Measurements from ENCODE around the gene CST2.

DNA sequence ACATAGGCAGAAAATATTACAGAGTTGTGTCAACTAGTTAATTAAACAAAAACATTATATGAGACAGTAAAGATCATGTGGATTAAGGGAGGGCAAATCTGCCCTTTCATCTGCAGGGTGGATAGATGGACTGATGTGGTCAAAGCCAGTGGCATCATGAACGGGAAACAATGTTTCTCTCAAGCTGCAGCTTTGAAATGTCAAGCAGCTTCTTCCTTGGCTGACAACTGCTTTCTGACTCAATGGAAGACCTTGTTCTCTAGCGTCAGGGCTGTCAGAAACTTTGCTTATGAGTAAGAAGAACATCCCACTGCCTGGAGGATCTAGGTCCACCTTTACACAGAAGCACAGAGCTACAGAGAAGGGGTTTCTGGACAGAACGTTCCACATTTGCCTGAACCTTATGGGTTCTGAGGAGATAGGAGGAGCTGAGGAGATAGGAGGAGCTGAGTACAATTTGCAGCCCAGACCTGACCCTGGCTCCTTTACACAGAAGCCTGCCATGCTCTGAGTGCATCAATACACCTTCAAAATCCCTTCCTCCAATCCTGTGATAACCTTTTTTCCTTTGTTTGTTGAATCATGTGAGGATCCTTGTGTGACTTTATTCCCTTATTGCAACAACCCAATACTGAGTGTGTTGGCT lies 47.0 kb upstream of the CST2 start:
- TF ChIP-seq, protein P1, sequence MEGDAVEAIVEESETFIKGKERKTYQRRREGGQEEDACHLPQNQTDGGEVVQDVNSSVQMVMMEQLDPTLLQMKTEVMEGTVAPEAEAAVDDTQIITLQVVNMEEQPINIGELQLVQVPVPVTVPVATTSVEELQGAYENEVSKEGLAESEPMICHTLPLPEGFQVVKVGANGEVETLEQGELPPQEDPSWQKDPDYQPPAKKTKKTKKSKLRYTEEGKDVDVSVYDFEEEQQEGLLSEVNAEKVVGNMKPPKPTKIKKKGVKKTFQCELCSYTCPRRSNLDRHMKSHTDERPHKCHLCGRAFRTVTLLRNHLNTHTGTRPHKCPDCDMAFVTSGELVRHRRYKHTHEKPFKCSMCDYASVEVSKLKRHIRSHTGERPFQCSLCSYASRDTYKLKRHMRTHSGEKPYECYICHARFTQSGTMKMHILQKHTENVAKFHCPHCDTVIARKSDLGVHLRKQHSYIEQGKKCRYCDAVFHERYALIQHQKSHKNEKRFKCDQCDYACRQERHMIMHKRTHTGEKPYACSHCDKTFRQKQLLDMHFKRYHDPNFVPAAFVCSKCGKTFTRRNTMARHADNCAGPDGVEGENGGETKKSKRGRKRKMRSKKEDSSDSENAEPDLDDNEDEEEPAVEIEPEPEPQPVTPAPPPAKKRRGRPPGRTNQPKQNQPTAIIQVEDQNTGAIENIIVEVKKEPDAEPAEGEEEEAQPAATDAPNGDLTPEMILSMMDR (IDR thresholded peaks at IDR 0.05): no peak
- TF ChIP-seq POLR2A (IDR thresholded peaks at IDR 0.05): no peak
